Naive thymus-derived CD8-positive, alpha-beta T cell (primary cell): ENCODE measurements around the gene PLIN3. TPM values are rescaled to one million over a fixed set of nuclear protein-coding genes. Genes with fewer than 3 reads are reported as not detected.
A peak's percentile ranks its signal among the peaks of the same experiment; 100 is the strongest.
"Not testable (repeated sequence)": the region's sequence is repeated elsewhere in the genome, so short reads cannot be mapped to it uniquely, and the experiment has no call there.

ENCODE experiments used
- ATAC-seq, 2 donors: fragments of 150-1000 bp; cut with Tn5 transposase in 1 of 2; sonication (Bioruptor Pico), chemical (Tn5 transposase) in 1 of 2; 1 replicate in 1 of 2; 2 replicates in 1 of 2; pipeline ENCODE4 v1.10.0; 2021; ENCODE audit warnings: mild to moderate bottlenecking in 2 of 2, moderate library complexity in 2 of 2
- POLR2A ChIA-PET: fragments of 350-600 bp; sonication (Branson Sonifier 250); formaldehyde crosslinking; loops from one replicate; lab custom pipeline; 2021; ENCODE audit warnings: antibody characterized with exemption; lab: Charles Lee
- DNase-seq, 10 donors: peaks; one replicate each; pipeline versions ENCODE4 v3.0.0 to v3.0.0-alpha.2; 2020 to 2022
- H3K27ac Mint-ChIP-seq, 10 donors: one replicate each; pipeline ENCODE4 v1.8.0; 2020 to 2022; ENCODE audit warnings: mild to moderate bottlenecking in 10 of 10, mixed read lengths in 10 of 10, moderate library complexity in 4 of 10, inconsistent platforms in 1 of 10
- H3K27me3 Mint-ChIP-seq, 5 donors: one replicate each; pipeline ENCODE4 v1.8.0; 2021 to 2022; ENCODE audit warnings: mixed read lengths in 5 of 5
- H3K36me3 Mint-ChIP-seq, 3 donors: one replicate each; pipeline ENCODE4 v1.8.0; 2020 to 2022; ENCODE audit warnings: mixed read lengths in 3 of 3, mild to moderate bottlenecking in 2 of 3, inconsistent platforms in 1 of 3
- H3K4me1 Mint-ChIP-seq, 4 donors: one replicate each; pipeline ENCODE4 v1.8.0; 2021 to 2022; ENCODE audit warnings: mixed read lengths in 4 of 4
- H3K4me3 Mint-ChIP-seq, 10 donors: one replicate each; pipeline ENCODE4 v1.8.0; 2020 to 2022; ENCODE audit warnings: mild to moderate bottlenecking in 10 of 10, mixed read lengths in 10 of 10, moderate library complexity in 6 of 10, inconsistent platforms in 1 of 10
- H3K9me3 Mint-ChIP-seq, 9 donors: one replicate each; pipeline ENCODE4 v1.8.0; 2020 to 2022; ENCODE audit warnings: mixed read lengths in 9 of 9, mild to moderate bottlenecking in 3 of 9, inconsistent platforms in 1 of 9, moderate library complexity in 1 of 9
- polyA plus RNA-seq, 3 donors: library from polyadenylated mRNA; unstranded; fragments of 300-500 nt; fragmentation: Illumina TruSeq; gene quantifications; one replicate each; pipeline ENCODE4 v1.2.3, GENCODE V29; 2021
- total RNA-seq, 8 experiments: library from RNA in 2 of 8; stranded (reverse) in 2 of 8; gene quantifications; one replicate each; pipeline ENCODE4 v1.2.3 and lab custom pipeline; 2021 to 2026

Gene PLIN3
- total and polyA plus RNA-seq, 5 experiments from 2014 or later, result 14.1 to 17.3 (median 15.9) TPM

GRCh38 chr19:4843647-4843965 lies 23.9 kb downstream of the PLIN3 start:
- peaks cover 0 to 60% (median 11%) of the 10 kb centered on the region in 3 donors for H3K36me3 Mint-ChIP-seq
- H3K4me1 Mint-ChIP-seq, result peaks cover 0 to 10% (median 0%) of the 10 kb centered on the region in 4 donors
- H3K9me3 Mint-ChIP-seq, result no peaks in the 10 kb centered on the region
- ATAC-seq (no peak), DNase-seq (no peak)
- H3K27me3 Mint-ChIP-seq, result no peaks in the 10 kb centered on the region
- POLR2A ChIA-PET, result no interaction called here
- no peak overlapping the region for H3K4me3 Mint-ChIP-seq
- no peak overlapping the region for H3K27ac Mint-ChIP-seq

- Mint-ChIP-seq H3K4me1 (peaks cover 0 to 15% (median under 1%) of the 10 kb centered on the region in 4 donors), H3K36me3 (peaks cover 0 to 43% (median 8%) of the 10 kb centered on the region in 3 donors), H3K27ac (peak overlapping the region in 1 of 10 donors; percentile 51), H3K27me3 (no peaks in the 10 kb centered on the region), H3K9me3 (no peaks in the 10 kb centered on the region), H3K4me3 (no peak overlapping the region)
- ATAC-seq (no peak), DNase-seq (no peak)
- POLR2A ChIA-PET, result no interaction called here
These were observed 28.3 kb downstream of the PLIN3 start for GRCh38 chr19:4839192-4839591.

- Mint-ChIP-seq H3K4me1 (peaks cover 16 to 36% (median 27%) of the 10 kb centered on the region in 4 donors), H3K4me3 (peak overlapping the region; percentile 21 to 71 (median 62)), H3K27me3 (no peaks in the 10 kb centered on the region), H3K9me3 (no peaks in the 10 kb centered on the region), H3K36me3 (peaks cover 0 to 2% (median 2%) of the 10 kb centered on the region in 3 donors), H3K27ac (peak overlapping the region in 9 of 10 donors; percentile 28 to 95 (median 59))
- POLR2A ChIA-PET, result interaction anchor here (0.7 kb wide), 2 partner anchors 110 to 235 kb away, joined by 4 read pairs; no protein-coding TSS in a partner anchor
- ATAC-seq (no peak), DNase-seq (no peak)
These were observed 34.7 kb downstream of the PLIN3 start for GRCh38 chr19:4832776-4833175.

GRCh38 chr19:4831979-4832340 lies 35.5 kb downstream of the PLIN3 start:
- POLR2A ChIA-PET, result interaction anchor here (0.7 to 1.0 kb wide), 3 partner anchors 110 to 196 kb away, joined by 3 to 5 read pairs (median 4); no protein-coding TSS in a partner anchor
- H3K27ac Mint-ChIP-seq, result peak overlapping the region; percentile 57 to 98 (median 82)
- DNase-seq, H3K27me3 Mint-ChIP-seq, H3K9me3 Mint-ChIP-seq, H3K36me3 Mint-ChIP-seq, ATAC-seq: not testable (repeated sequence)
- peaks cover 16 to 34% (median 28%) of the 10 kb centered on the region in 4 donors for H3K4me1 Mint-ChIP-seq
- H3K4me3 Mint-ChIP-seq, result peak overlapping the region; percentile 79 to 96 (median 91)

GRCh38 chr19:4831304-4831978 lies 36.0 kb downstream of the PLIN3 start, which contains the start of gene TICAM1:
TSS of gene TICAM1 (minus strand) at chr19:4831712. CDS start at chr19:4818377, 13,335 bp downstream.
- peak within 1 kb of the TSS; percentile 80 to 98 (median 93) for H3K27ac Mint-ChIP-seq
- DNase-seq (peak; percentile 48 to 83 (median 72)), ATAC-seq (peak; percentile 93 to 95)
- POLR2A ChIA-PET, result interaction anchor here (0.7 to 1.0 kb wide), 2 partner anchors 142 to 196 kb away, joined by 3 to 5 read pairs; no protein-coding TSS in a partner anchor
- peak within 1 kb of the TSS; percentile 84 to 96 (median 91) for H3K4me3 Mint-ChIP-seq
- no peaks in the 10 kb centered on the region for H3K9me3 Mint-ChIP-seq
- H3K27me3 Mint-ChIP-seq, result no peaks in the 10 kb centered on the region
- peaks cover 16 to 35% (median 28%) of the 10 kb centered on the region in 4 donors for H3K4me1 Mint-ChIP-seq
- peaks cover 0 to 4% (median 0%) of the 10 kb centered on the region in 3 donors for H3K36me3 Mint-ChIP-seq

- no peaks in the 10 kb centered on the region for H3K27me3 Mint-ChIP-seq
- H3K36me3 Mint-ChIP-seq, result peaks cover 0 to 8% (median 0%) of the 10 kb centered on the region in 3 donors
- ATAC-seq (no peak), DNase-seq (no peak)
- peak overlapping the region; percentile 84 to 96 (median 91) for H3K4me3 Mint-ChIP-seq
- peak overlapping the region; percentile 80 to 98 (median 93) for H3K27ac Mint-ChIP-seq
- H3K9me3 Mint-ChIP-seq, result no peaks in the 10 kb centered on the region
- POLR2A ChIA-PET, result interaction anchor here (1.0 kb wide), 1 partner anchor 200 kb away, joined by 3 read pairs; no protein-coding TSS in a partner anchor
- H3K4me1 Mint-ChIP-seq, result peaks cover 16 to 36% (median 29%) of the 10 kb centered on the region in 4 donors
These were observed 36.6 kb downstream of the PLIN3 start for GRCh38 chr19:4830768-4831265.

- peaks cover 0 to 8% (median 0%) of the 10 kb centered on the region in 3 donors for H3K36me3 Mint-ChIP-seq
- DNase-seq (no peak), ATAC-seq (no peak)
- peaks cover 16 to 36% (median 28%) of the 10 kb centered on the region in 4 donors for H3K4me1 Mint-ChIP-seq
- peak overlapping the region; percentile 80 to 98 (median 93) for H3K27ac Mint-ChIP-seq
- H3K9me3 Mint-ChIP-seq, result no peaks in the 10 kb centered on the region
- peak overlapping the region; percentile 84 to 96 (median 91) for H3K4me3 Mint-ChIP-seq
- no peaks in the 10 kb centered on the region for H3K27me3 Mint-ChIP-seq
- POLR2A ChIA-PET, result interaction anchor here (1.0 kb wide), 1 partner anchor 201 kb away, joined by 3 read pairs; no protein-coding TSS in a partner anchor
These were observed 37.1 kb downstream of the PLIN3 start for GRCh38 chr19:4830332-4830731.

GRCh38 chr19:4829001-4829712 lies 38.3 kb downstream of the PLIN3 start:
- H3K4me3 Mint-ChIP-seq, result peak overlapping the region in 9 of 10 donors; percentile 43 to 91 (median 68)
- H3K9me3 Mint-ChIP-seq, result no peaks in the 10 kb centered on the region
- ATAC-seq, result peak in 1 of 2 donors; percentile 21
- peaks cover 0 to 8% (median 0%) of the 10 kb centered on the region in 3 donors for H3K36me3 Mint-ChIP-seq
- peaks cover 16 to 36% (median 29%) of the 10 kb centered on the region in 4 donors for H3K4me1 Mint-ChIP-seq
- POLR2A ChIA-PET, result interaction anchor here (0.7 to 1.0 kb wide), 4 partner anchors 9 to 213 kb away, joined by 3 to 9 read pairs (median 5); no protein-coding TSS in a partner anchor
- peak overlapping the region; percentile 49 to 90 (median 80) for H3K27ac Mint-ChIP-seq
- no peaks in the 10 kb centered on the region for H3K27me3 Mint-ChIP-seq
- DNase-seq, result no peak

GRCh38 chr19:4823577-4823976 lies 43.9 kb downstream of the PLIN3 start:
- no peaks in the 10 kb centered on the region for H3K9me3 Mint-ChIP-seq
- peaks cover 0 to 12% (median 5%) of the 10 kb centered on the region in 4 donors for H3K4me1 Mint-ChIP-seq
- H3K27ac Mint-ChIP-seq, result peak overlapping the region in 4 of 10 donors; percentile 59 to 89 (median 76)
- H3K36me3 Mint-ChIP-seq, result peaks cover 0 to 28% (median 2%) of the 10 kb centered on the region in 3 donors
- H3K4me3 Mint-ChIP-seq, result no peak overlapping the region
- DNase-seq, result no peak
- ATAC-seq, result no peak
- H3K27me3 Mint-ChIP-seq, result no peaks in the 10 kb centered on the region
- POLR2A ChIA-PET, result interaction anchor here (1.3 kb wide), 1 partner anchor 28 kb away, joined by 3 read pairs; no protein-coding TSS in a partner anchor

- DNase-seq, H3K27ac Mint-ChIP-seq, POLR2A ChIA-PET, H3K9me3 Mint-ChIP-seq, H3K4me3 Mint-ChIP-seq, H3K4me1 Mint-ChIP-seq, H3K27me3 Mint-ChIP-seq, ATAC-seq: not testable (repeated sequence)
- peaks cover 0 to 32% (median 2%) of the 10 kb centered on the region in 3 donors for H3K36me3 Mint-ChIP-seq
These were observed 45.1 kb downstream of the PLIN3 start for GRCh38 chr19:4822354-4822753.

- Mint-ChIP-seq H3K27me3 (no peaks in the 10 kb centered on the region), H3K9me3 (no peaks in the 10 kb centered on the region), H3K4me3 (no peak overlapping the region), H3K27ac (no peak overlapping the region), H3K36me3 (peaks cover 0 to 32% (median 2%) of the 10 kb centered on the region in 3 donors), H3K4me1 (peaks cover 0 to 5% (median 0%) of the 10 kb centered on the region in 4 donors)
- DNase-seq, result no peak
- POLR2A ChIA-PET, result no interaction called here
- no peak for ATAC-seq
These were observed 46.2 kb downstream of the PLIN3 start for GRCh38 chr19:4821265-4821664.
